PC-9 (cell line): ENCODE data around the gene KIF26A.

Experiments
- CTCF ChIP-seq: fragments of 200-600 bp; sonication (generic); conservative IDR thresholded peaks from 2 replicates; pipeline ENCODE4 v1.6.1; 2017; ENCODE audit warnings: mixed run types, antibody characterized with exemption, mild to moderate bottlenecking, moderate library complexity
- EZH2 ChIP-seq: fragments of 200-600 bp; sonication (generic); IDR thresholded peaks from 2 replicates; pipeline ENCODE4 v1.8.0; 2017; ENCODE audit warnings: antibody characterized with exemption, low read depth

GRCh38 chr14:104180561-104181165 is 42.3 kb downstream of the KIF26A start:
- TF ChIP-seq CTCF (no peak), EZH2 (no peak)
